GM19328 (cell line): ENCODE data around the gene ELF5.

Experiments used
- ATAC-seq: cut with Tn5 transposase; IDR thresholded peaks from one replicate; pipeline ENCODE4 v1.9.1; 2021; ENCODE audit warnings: mild to moderate bottlenecking, moderate library complexity; ENCODE audit not compliant: unreplicated experiment

The ELF5 gene

GRCh38 chr11:34523053-34523452, 9.5 kb upstream of the ELF5 start:
- no peak for ATAC-seq

- no peak for ATAC-seq
Observed at GRCh38 chr11:34522188-34522587, 8.6 kb upstream of the ELF5 start.

DNA sequence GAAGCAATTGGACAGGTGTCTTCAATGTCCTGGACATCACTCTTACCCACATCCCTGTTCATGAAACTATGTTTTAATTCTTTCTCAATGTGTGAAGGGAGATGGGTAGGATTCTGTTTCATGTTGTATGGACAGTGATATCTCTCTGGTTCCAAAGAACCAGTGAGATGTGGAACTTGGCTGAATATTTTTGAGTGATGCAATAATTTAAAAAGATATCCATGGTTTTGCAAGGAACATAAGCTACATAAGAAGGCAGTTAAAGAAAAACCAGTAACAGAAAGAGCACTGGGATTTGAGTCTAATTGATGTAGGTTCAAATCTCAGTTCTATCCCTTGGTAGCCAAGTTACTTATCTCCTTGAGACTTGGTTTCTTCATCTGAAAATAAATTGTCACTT, 7.7 kb upstream of the ELF5 start:
- no peak for ATAC-seq

GRCh38 chr11:34519595-34520235, 6.1 kb upstream of the ELF5 start:
- ATAC-seq = no peak

- ATAC-seq = no peak
Observed at GRCh38 chr11:34516247-34517040, 2.9 kb upstream of the ELF5 start.

GRCh38 chr11:34514597-34514996, 1.0 kb upstream of the ELF5 start:
- ATAC-seq = no peak

GRCh38 chr11:34512840-34513681, 533 bp downstream of the ELF5 start:
- ATAC-seq = peak; percentile 82

DNA sequence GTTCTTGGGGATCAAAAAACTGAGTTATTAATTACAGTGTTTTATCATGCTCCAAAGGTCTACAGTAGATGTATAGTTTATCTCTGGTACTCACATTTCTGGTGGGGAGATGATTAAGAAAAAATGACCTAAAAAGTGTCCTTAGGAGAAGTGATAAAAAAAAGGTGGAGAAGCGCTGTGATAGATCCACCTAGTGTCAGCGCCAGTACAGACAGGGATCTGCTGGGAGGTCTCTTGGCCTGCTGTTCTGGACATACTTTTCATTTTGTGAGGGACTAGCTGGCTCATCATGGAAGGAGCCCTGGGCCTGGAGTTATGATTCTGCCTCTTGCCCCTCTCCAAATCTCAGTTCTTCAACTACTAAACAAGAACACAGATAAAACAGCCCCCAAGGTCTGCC, 2.9 kb downstream of the ELF5 start:
- ATAC-seq = no peak

DNA sequence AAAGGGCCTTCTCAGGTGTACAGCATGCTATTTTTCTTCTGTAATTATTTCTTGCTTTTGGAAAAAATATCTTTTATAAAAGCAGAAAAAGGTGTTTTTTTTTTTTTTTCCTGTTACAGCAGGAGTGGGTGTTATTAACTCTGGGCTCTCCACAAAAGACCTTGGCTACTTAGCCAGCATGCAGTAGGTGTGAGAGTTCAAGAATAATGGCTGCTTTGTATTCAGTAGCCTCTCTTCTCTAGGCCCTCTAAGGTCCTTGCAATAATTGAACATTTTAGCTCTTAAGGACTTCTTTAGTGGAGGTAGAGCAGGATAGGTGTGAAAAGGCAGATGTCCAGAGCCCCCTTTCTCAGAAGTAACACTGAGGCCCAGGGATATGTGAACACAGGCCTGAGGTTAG, 3.4 kb downstream of the ELF5 start:
- no peak for ATAC-seq

- ATAC-seq = no peak
Observed at GRCh38 chr11:34509336-34509876, 4.2 kb downstream of the ELF5 start.

- no peak for ATAC-seq
Observed at GRCh38 chr11:34508524-34508923, 5.1 kb downstream of the ELF5 start.

DNA sequence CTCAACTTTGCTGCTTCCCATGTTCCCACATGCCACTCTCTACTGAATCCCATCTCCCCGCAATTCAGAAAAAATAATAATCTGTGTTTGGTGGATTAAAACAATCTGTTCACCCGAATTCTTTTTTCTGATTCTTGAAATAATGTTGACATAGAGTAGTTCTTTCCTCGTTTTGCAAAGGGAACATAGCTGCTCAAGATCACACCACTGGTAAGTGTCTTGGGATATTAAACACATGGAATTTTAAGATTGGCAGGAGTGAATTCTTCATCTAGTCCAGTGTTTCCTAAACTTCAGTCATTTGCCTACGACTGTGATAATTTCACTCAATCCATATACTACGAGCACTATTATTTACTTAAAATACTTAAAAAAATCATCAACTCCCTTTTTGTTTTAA, 6.0 kb downstream of the ELF5 start:
- ATAC-seq = no peak

GRCh38 chr11:34507156-34507555, 6.4 kb downstream of the ELF5 start:
- no peak for ATAC-seq

GRCh38 chr11:34505874-34506273, 7.7 kb downstream of the ELF5 start:
- ATAC-seq = no peak

DNA sequence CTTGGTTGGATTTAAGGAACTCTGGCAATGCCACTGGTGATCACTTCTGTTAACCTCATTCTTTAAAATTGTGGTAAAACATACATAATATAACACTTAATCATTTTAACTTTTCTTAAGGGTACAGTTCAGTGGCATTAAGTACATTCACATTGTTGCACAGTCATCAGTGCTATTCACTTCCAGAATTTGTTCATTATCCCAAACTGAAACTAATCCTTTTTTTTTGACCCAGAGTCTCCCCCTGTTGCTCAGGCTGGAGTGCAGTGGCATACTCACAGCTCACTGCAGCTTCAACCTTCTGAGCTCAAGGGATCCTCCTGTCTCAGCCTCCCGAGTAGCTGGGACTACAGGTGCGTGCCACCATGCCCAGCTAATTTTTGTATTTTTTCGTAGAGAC, 10.6 kb downstream of the ELF5 start:
- no peak for ATAC-seq

DNA sequence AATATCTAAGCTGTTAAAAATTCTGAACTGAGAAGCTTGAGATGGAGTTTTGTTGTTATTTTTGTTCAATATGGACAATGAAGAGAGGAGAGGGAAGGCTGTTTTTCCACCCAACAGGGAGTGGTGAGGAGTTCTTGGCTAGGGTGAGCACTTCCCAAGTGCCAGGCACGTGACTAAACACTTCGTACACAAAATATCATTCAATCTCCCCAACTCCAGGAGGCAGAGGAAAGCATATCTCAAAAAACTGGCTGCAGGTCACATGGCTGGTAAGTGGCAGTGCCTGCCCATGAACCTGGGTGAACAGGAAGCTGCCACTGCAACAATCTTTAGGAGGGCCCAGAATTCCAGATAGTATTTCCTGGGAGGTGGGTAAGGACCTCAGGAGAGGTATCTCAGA, 11.6 kb downstream of the ELF5 start:
- no peak for ATAC-seq

DNA sequence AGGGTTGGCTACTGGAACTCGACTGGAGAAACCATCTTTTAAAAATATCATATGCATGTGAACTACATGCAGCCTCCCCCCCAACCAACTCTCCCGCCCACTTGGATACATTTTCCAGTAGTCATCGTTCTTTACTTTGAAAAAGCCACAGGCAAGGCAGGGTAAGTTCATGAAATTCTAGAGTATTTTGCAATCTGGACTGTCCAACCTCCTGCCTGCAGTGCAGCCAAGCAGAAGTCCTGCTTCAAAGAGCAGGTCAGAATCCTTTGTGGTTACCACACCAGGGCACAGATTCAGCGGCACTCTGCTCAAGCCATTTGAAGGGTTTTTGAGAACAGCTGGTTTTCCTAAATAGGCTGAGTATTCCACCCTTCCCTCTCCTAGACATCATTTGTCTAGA, 12.1 kb downstream of the ELF5 start:
- no peak for ATAC-seq

DNA sequence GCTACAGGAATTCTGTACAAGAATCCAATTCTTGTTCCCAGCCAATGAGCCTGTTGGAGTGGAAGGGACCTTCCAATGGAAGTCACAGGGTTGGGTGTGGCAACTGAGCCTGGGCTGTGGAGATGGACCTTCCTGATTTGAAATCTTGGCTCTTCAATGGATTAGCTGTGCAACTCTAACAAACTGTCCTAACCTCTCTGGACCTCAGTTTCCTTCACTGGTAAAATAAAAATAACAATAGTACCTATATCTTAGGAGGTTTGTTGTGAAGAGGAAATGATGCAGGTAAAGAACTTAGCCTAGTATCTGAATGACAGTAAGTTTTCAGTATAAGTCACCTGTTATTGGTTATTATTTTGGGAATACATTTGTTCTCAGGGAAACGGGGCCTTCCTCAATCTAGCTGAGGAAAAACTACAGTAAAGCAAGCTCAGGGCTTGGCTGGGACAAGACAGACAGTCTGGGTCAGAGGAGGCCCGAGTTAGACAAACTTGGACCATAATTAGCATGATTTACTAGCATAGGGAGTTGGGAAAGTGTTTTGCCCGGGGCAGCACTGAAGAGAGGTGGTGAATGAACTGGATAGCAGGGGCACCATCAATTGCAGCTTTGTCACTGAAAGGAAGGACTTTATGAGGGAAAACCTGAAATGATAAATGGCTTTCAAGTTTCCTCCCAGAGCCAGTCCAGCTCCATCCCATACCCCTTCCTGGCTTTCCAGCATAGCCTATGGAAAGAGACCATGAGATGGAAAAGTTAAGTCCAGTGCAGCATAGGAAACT, 13.7 kb downstream of the ELF5 start:
- ATAC-seq = no peak

- no peak for ATAC-seq
Observed at GRCh38 chr11:34495724-34496377, 17.7 kb downstream of the ELF5 start.

GRCh38 chr11:34495239-34495723, 18.3 kb downstream of the ELF5 start:
- ATAC-seq = no peak
